HG03196 (cell line): ENCODE results near the gene APPL2.
A peak's percentile ranks its signal among the peaks of the same experiment; 100 is the strongest.

Source experiments
- ATAC-seq: cut with Tn5 transposase; IDR thresholded peaks from one replicate; pipeline ENCODE4 v1.9.1; 2021; ENCODE audit not compliant: unreplicated experiment

Gene APPL2

GRCh38 chr12:105235732-105236476, at the start of gene APPL2:
APPL2 (minus strand) TSS chr12:105236174; CDS start chr12:105236012, 162 bp downstream.
- ATAC-seq: peak; percentile 76

GRCh38 chr12:105285378-105285777, 49.4 kb upstream of the APPL2 start:
- ATAC-seq: no peak

- ATAC-seq: no peak
These were observed 45.7 kb upstream of the APPL2 start for GRCh38 chr12:105281694-105282049.

GRCh38 chr12:105280966-105281693, 45.2 kb upstream of the APPL2 start:
- ATAC-seq: no peak

GRCh38 chr12:105279460-105280056, 43.6 kb upstream of the APPL2 start:
- ATAC-seq: no peak

- ATAC-seq: no peak
These were observed 42.2 kb upstream of the APPL2 start for GRCh38 chr12:105278043-105278697.

- no peak for ATAC-seq
These were observed 40.2 kb upstream of the APPL2 start for GRCh38 chr12:105275997-105276733.

- ATAC-seq: no peak
These were observed 38.6 kb upstream of the APPL2 start for GRCh38 chr12:105274571-105274970.

- ATAC-seq: no peak
These were observed 37.6 kb upstream of the APPL2 start for GRCh38 chr12:105273601-105274000.

- no peak for ATAC-seq
These were observed 36.9 kb upstream of the APPL2 start for GRCh38 chr12:105272814-105273416.

- ATAC-seq: no peak
These were observed 36.2 kb upstream of the APPL2 start for GRCh38 chr12:105272152-105272551.

- ATAC-seq: no peak
These were observed 35.4 kb upstream of the APPL2 start for GRCh38 chr12:105271364-105271763.

- no peak for ATAC-seq
These were observed 34.8 kb upstream of the APPL2 start for GRCh38 chr12:105270671-105271255.

GRCh38 chr12:105267711-105268110, 31.7 kb upstream of the APPL2 start:
- ATAC-seq: no peak

- ATAC-seq: no peak
These were observed 28.8 kb upstream of the APPL2 start for GRCh38 chr12:105264771-105265170.

- ATAC-seq: no peak
These were observed 26.6 kb upstream of the APPL2 start for GRCh38 chr12:105262461-105263184.

- no peak for ATAC-seq
These were observed 25.0 kb upstream of the APPL2 start for GRCh38 chr12:105261010-105261409.

- ATAC-seq: no peak
These were observed 23.3 kb upstream of the APPL2 start for GRCh38 chr12:105259226-105259625.

GRCh38 chr12:105257321-105257728, 21.4 kb upstream of the APPL2 start:
- no peak for ATAC-seq
